Activated naive CD4-positive, alpha-beta T cell treated with anti-CD3 and anti-CD28 coated beads, Interleukin-2, amount 10 ng/mL, durations not matched to agents 7 days and 5 days (primary cell): ENCODE measurements around the gene OR5AN1.

Experiments
- CTCF ChIA-PET: fragments of 350-600 bp; sonication (Branson Sonifier 250); formaldehyde crosslinking; loops from one replicate; lab custom pipeline; 2021; ENCODE audit warnings: antibody characterized with exemption; lab: Charles Lee
- DNase-seq: peaks from one replicate; pipeline ENCODE4 v3.0.0-alpha.2; 2020
- H3K27ac Mint-ChIP-seq: one replicate; pipeline ENCODE4 v1.8.0; 2021; ENCODE audit warnings: mild to moderate bottlenecking, moderate library complexity, mixed read lengths
- H3K27me3 Mint-ChIP-seq: one replicate; pipeline ENCODE4 v1.8.0; 2021; ENCODE audit warnings: mild to moderate bottlenecking, mixed read lengths
- H3K36me3 Mint-ChIP-seq: one replicate; pipeline ENCODE4 v1.8.0; 2021; ENCODE audit warnings: mixed read lengths
- H3K4me1 Mint-ChIP-seq: one replicate; pipeline ENCODE4 v1.8.0; 2021; ENCODE audit warnings: mixed read lengths
- H3K4me3 Mint-ChIP-seq: one replicate; pipeline ENCODE4 v1.8.0; 2021; ENCODE audit warnings: mild to moderate bottlenecking, moderate library complexity, mixed read lengths
- H3K9me3 Mint-ChIP-seq: one replicate; pipeline ENCODE4 v1.8.0; 2021; ENCODE audit warnings: mixed read lengths

OR5AN1 gene

DNA sequence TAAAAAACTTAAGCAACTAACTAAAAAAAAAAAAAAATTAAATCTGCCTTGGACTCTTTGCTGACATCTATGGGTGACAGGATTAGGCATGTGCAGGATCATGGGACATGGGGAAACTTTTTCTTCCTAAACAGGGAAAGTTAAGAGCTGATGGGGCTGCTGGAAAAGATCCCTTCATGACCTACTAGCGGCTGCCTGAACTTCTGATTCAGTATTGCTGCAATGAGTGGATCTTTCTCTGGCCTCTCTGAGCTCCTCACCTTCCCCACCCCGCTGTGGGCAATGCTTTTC lies 42.5 kb downstream of the OR5AN1 start:
- CTCF ChIA-PET: no interaction called here
- Mint-ChIP-seq H3K9me3 (peaks cover 15% of the 10 kb centered on the region), H3K27me3 (no peaks in the 10 kb centered on the region), H3K4me1 (no peaks in the 10 kb centered on the region), H3K27ac (no peak overlapping the region), H3K36me3 (no peaks in the 10 kb centered on the region), H3K4me3 (no peak overlapping the region)
- DNase-seq: no peak

DNA sequence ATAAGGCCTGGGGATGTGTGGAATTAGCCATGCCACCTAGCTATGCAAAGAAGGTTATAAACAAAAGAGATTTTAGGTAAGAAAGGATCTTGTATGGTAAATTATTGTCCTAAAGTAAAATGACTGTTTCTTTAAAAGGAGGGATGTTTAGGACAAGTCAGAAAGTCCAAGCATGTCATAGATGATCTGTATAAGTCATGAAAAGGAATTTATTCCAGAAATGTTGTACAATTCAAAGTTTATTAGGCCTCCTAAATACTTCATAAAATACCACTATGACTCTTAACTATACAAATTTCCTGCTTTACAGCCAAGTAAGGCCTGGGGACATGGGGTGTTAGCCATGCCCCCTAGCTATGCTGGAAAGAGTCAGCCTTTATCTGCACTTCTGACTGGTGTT lies 44.9 kb downstream of the OR5AN1 start:
- CTCF ChIA-PET: no interaction called here
- DNase-seq: no peak
- Mint-ChIP-seq H3K9me3 (peaks cover 15% of the 10 kb centered on the region), H3K4me3 (no peak overlapping the region), H3K4me1 (no peaks in the 10 kb centered on the region), H3K36me3 (no peaks in the 10 kb centered on the region), H3K27me3 (no peaks in the 10 kb centered on the region), H3K27ac (no peak overlapping the region)

GRCh38 chr11:59413646-59414045 lies 55.0 kb downstream of the OR5AN1 start:
- CTCF ChIA-PET: no interaction called here
- peaks cover 1% of the 10 kb centered on the region for H3K36me3 Mint-ChIP-seq
- peaks cover 3% of the 10 kb centered on the region for H3K9me3 Mint-ChIP-seq
- H3K27me3 Mint-ChIP-seq: peaks cover 15% of the 10 kb centered on the region
- H3K27ac Mint-ChIP-seq: no peak overlapping the region
- peaks cover 14% of the 10 kb centered on the region for H3K4me1 Mint-ChIP-seq
- no peak overlapping the region for H3K4me3 Mint-ChIP-seq
- DNase-seq: no peak

DNA sequence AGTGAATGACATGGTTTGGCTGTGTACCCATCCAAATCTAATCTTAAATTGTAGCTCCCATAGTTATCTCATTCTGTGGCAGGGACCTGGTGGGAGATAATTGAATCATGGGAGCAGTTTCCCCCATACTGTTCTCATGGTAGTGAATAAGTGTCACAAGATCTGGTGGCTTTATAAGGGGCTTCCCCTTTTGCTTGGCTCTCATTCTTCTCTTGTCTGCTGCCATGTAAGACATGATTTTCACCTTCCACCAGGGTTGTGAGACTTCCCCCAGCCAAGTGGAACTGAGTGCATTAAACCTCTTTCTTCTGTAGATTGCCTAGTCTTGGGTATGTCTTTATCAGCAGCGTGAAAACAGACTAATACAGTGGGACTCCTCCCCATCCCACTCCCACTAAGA lies 56.4 kb downstream of the OR5AN1 start:
- CTCF ChIA-PET: no interaction called here
- no peak overlapping the region for H3K27ac Mint-ChIP-seq
- peaks cover 3% of the 10 kb centered on the region for H3K9me3 Mint-ChIP-seq
- H3K27me3 Mint-ChIP-seq: peaks cover 15% of the 10 kb centered on the region
- no peak for DNase-seq
- peaks cover 1% of the 10 kb centered on the region for H3K36me3 Mint-ChIP-seq
- H3K4me1 Mint-ChIP-seq: peaks cover 14% of the 10 kb centered on the region
- no peak overlapping the region for H3K4me3 Mint-ChIP-seq

DNA sequence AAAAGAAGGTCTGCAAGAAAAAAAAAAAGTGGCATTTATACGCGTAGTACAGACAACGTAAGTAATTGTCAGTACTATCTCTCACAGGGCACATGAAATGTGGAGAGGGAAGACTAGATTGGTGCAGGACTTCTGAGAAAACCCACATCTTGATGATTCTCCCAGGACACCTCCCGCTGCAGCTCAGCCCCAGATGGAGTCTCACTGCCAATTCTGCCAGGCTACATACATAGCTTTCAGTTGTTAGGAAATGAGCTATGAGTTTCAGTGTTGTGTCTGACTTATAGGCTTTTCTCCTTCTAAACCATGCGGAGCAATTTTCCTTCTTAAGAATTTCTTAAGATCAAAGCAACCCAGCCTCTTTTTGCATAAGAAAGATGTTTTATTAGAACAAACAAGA lies 57.9 kb downstream of the OR5AN1 start:
- CTCF ChIA-PET: no interaction called here
- Mint-ChIP-seq H3K27me3 (peaks cover 15% of the 10 kb centered on the region), H3K4me1 (peaks cover 14% of the 10 kb centered on the region), H3K9me3 (no peaks in the 10 kb centered on the region), H3K4me3 (no peak overlapping the region), H3K36me3 (no peaks in the 10 kb centered on the region), H3K27ac (no peak overlapping the region)
- DNase-seq: no peak

- Mint-ChIP-seq H3K36me3 (no peaks in the 10 kb centered on the region), H3K4me3 (no peak overlapping the region), H3K4me1 (peaks cover 14% of the 10 kb centered on the region), H3K27ac (no peak overlapping the region), H3K9me3 (no peaks in the 10 kb centered on the region), H3K27me3 (peaks cover 15% of the 10 kb centered on the region)
- CTCF ChIA-PET: no interaction called here
- no peak for DNase-seq
These were observed 58.3 kb downstream of the OR5AN1 start for GRCh38 chr11:59417023-59417422.

- DNase-seq: no peak
- Mint-ChIP-seq H3K27ac (no peak overlapping the region), H3K27me3 (peaks cover 14% of the 10 kb centered on the region), H3K4me1 (peaks cover 22% of the 10 kb centered on the region), H3K36me3 (no peaks in the 10 kb centered on the region), H3K4me3 (no peak overlapping the region), H3K9me3 (no peaks in the 10 kb centered on the region)
- CTCF ChIA-PET: interaction anchor here (1.1 kb wide), 1 partner anchor 248 kb away, joined by 5 read pairs; no protein-coding TSS in a partner anchor
These were observed 59.5 kb downstream of the OR5AN1 start for GRCh38 chr11:59418156-59418555.
